Activated CD4-positive, alpha-beta T cell treated with anti-CD3 and anti-CD28 coated beads for 48 hours (primary cell): ENCODE measurements around the gene MLLT1.
"Not testable (repeated sequence)": the region's sequence is repeated elsewhere in the genome, so short reads cannot be mapped to it uniquely, and the experiment has no call there.

Source experiments
- DNase-seq: peaks from one replicate; pipeline ENCODE4 v3.0.0-alpha.2; 2020

Gene MLLT1, protein sequence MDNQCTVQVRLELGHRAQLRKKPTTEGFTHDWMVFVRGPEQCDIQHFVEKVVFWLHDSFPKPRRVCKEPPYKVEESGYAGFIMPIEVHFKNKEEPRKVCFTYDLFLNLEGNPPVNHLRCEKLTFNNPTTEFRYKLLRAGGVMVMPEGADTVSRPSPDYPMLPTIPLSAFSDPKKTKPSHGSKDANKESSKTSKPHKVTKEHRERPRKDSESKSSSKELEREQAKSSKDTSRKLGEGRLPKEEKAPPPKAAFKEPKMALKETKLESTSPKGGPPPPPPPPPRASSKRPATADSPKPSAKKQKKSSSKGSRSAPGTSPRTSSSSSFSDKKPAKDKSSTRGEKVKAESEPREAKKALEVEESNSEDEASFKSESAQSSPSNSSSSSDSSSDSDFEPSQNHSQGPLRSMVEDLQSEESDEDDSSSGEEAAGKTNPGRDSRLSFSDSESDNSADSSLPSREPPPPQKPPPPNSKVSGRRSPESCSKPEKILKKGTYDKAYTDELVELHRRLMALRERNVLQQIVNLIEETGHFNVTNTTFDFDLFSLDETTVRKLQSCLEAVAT

GRCh38 chr19:6279931-6280591 is at the start of gene MLLT1:
MLLT1 (minus strand) TSS chr19:6279975; CDS start chr19:6279784, 191 bp downstream.
- peak; percentile 97 for DNase-seq

DNA sequence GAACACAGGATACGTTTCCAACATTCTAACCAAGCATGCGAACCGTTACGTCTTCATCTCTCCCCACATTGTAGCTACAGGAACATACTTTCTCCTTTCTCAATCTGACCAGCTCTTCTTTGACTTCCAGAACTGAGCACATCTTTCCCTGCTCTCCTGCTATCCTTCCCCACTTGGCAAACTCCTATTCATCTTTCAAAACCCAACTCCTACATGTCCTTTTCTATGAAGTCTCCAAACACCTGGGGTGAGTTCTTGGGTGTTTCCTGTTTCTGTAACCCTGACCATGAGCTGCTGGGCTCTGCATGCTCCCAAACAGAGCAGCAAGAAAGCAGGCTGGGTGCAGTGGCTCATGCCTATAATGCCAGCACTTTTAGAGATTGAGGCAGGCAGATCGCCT is 47.0 kb upstream of the MLLT1 start:
- DNase-seq, result no peak

DNA sequence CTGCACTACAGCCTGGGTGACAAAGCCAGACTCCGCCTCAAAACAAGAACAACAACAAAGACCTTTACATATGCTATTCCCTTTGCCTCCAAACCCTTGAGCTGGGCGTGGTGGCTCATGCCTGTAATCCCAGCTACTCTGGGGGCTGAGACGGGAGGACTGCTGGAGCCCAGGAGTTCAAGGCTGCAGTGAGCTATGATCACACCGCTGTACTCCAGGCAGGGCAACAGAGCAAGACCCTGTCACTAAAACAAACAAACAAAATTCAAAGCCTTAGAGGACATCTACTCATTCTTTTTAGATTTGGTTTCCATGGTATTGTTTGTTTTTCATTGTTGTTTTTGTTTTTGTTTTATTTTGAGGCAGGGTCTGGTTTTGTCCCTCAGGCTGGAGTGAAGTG is 45.8 kb upstream of the MLLT1 start:
- DNase-seq, result no peak

DNA sequence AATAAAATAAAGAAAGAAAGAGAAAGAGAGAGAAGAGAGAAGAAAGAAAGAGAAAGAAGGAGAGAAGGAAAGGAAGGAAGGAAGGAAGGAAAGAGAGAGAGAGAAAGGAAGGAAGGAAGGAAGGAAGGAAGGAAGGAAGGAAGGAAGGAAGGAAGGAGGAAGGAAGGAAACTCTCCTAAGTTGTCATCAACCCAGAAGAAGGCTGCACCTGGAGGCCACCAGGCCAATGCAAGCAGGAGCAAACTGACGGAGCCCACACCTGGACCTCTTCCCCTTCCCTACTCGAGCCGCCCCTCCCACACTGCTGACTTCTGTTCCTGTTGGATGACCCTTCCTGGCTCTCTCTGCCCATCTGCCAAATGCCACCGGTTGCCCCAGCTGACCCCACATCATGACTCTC is 45.0 kb upstream of the MLLT1 start:
- DNase-seq, result no peak

- DNase-seq, result no peak
Observed at GRCh38 chr19:6322284-6322683, 42.5 kb upstream of the MLLT1 start.

- no peak for DNase-seq
Observed at GRCh38 chr19:6319376-6319775, 39.6 kb upstream of the MLLT1 start.

GRCh38 chr19:6318772-6319171 is 39.0 kb upstream of the MLLT1 start:
- DNase-seq, result peak; percentile 54

GRCh38 chr19:6315646-6316045 is 35.9 kb upstream of the MLLT1 start:
- DNase-seq, result not testable (repeated sequence)

GRCh38 chr19:6313398-6313969 is 33.7 kb upstream of the MLLT1 start:
- DNase-seq, result no peak

DNA sequence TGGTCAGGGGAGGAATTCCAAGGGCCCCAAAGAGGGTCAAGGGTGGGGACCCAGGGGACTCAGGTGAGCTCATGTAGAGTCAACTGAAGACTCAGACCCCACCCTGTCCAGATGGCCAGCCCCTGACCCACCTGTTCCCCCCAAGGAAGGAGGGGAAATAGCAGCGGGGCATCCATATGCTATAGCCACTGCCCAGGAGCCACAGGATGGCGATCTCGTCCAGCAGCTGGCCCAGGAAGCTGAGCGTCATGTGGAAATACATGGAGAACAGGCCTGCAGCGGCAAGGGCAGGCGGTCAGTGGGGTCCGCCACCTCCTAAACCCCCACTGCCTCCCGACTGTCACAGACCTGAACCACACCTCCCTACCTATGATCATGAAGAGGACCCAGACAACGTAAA is 32.2 kb upstream of the MLLT1 start:
- DNase-seq, result peak; percentile 5

DNA sequence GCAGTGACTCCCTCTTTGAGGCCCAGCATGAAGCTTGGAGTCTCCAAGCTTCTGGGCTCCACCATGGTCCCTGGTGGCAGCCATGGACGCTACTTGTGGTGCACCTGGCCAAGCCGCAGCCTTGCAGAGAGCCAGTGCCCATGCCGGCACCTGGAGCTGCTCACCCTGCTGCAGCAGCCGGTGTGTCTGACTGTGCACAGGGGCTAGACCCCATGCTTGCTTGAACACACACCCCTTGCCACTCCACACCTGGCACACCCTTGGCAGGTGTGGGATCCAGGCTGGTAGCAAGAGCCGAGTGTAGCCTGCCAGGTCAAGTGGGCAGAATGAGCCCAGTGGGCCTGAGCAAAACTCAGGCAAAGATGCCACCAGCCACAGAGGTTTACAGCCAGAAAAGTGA is 18.6 kb upstream of the MLLT1 start:
- no peak for DNase-seq

DNA sequence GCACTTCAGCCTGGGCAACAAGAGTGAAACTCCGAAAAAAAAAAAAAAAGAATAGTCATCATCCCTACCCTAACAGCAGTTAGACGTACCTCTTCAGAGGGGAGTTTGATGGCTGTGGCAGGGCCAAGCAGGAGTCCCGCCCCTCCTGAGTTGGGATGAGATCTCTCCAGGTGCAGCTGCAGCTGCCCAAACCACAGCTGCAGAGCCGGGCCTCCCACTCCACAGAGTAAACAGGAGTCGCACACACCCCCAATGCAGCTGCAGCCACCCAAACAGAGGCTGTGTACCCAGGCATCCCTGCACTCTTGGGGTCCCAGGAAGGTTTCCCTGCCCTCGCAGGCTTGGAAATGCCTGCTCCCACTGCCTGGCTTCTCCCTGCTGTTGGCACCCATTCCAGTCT is 17.4 kb upstream of the MLLT1 start:
- DNase-seq, result no peak

- no peak for DNase-seq
Observed at GRCh38 chr19:6292006-6292405, 12.2 kb upstream of the MLLT1 start.

DNA sequence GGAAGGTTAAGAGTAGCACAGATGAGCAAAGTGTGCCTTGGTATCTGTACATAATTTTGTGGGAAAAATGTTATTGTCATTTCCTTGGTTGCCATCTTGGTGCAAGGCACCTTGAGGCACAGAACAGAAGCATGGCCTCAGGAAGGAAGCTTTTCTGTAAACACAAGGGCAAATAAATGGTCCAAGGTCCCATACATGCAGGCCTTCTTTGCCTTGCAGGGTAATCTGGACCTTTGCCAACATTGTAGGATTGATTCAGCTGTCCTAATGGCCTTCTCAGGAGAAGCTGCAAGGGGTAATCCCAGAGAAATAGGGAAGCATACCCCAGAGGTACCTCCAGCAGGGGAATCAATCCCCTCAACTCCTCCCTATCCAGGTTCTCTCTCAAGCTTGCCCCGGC is 9.0 kb upstream of the MLLT1 start:
- no peak for DNase-seq

DNA sequence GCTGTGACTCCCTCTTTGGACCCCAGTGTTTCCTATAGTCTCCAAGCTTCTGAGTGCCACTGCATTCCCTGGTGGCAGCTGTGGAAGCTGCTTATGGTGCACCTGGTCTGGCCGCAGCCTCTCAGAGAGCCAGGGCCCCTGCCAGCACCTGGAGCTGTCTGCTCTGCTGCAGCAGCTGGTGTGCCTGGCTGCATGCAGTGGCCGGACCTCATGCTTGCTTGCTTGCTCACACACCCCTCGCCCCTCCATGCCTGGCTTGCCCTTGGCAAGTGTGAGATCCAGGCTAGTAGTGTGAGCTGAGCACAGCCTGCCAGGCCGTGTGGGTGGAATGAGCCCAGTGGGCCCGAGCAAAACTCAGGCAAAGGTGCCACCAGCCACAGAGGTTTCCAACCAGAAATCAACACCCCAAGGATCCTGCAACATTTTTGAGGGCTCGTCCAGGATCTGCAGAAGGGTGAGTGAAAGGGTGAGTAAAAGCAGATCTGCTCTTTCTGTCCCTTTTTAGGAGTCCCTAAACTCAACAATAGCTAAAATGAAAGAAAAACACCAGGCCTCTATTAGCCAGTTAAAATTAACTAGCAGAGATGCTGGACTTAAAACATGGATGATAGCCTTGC is 7.6 kb upstream of the MLLT1 start:
- no peak for DNase-seq

- no peak for DNase-seq
Observed at GRCh38 chr19:6286676-6287075, 6.9 kb upstream of the MLLT1 start.

- not testable (repeated sequence) for DNase-seq
Observed at GRCh38 chr19:6282393-6282792, 2.6 kb upstream of the MLLT1 start.

- DNase-seq, result no peak
Observed at GRCh38 chr19:6279620-6279930, 200 bp downstream of the MLLT1 start.

GRCh38 chr19:6278740-6279619 is 795 bp downstream of the MLLT1 start:
- no peak for DNase-seq

DNA sequence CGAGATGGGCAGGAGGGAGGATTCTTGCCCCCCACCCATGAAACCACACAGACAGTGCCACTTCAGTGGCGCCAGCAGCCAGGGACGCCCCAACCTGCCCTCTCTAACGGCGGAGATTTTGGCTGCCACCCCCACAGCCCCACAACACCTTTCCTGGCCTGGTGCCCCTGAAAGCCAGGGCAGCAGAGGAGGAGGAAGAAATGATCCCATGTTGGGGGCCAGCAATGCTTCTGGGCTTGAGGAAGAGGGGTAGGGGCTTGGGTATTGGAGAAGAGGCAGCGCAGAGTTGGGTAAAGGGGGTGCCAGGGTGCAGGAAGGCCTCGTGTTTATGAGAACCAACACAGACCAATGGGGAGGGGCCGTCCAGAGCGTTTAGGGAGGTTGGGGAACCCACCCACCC is 1.7 kb downstream of the MLLT1 start:
- DNase-seq, result no peak

DNA sequence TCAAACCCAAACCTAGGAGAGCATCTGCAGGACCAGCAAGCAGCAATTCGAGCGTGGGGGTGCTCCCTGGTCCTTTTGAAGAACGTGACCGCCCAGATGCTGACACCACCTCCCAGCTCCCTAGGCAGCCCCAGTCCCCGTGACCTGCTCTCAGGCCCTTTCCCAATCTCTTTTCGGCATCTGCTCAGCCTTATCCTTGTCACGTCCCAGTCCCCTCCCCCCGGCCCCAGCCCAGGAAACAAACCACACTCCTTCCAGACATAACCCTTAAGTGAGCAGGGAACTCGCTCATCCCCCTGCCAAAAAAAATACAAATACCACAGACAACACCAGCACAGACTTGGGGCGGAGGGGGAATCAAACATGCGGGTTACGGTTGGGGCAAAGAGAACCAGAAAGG is 3.3 kb downstream of the MLLT1 start:
- DNase-seq, result no peak

GRCh38 chr19:6275170-6275744 is 4.5 kb downstream of the MLLT1 start:
- DNase-seq, result no peak
